SW 1271 (cell line): ENCODE data around the gene FAF1.
A peak's percentile ranks its signal among the peaks of the same experiment; 100 is the strongest.

ENCODE experiments used
- DNase-seq, 2 experiments: peaks; one replicate each; lab custom pipeline; 2025; lab: John Stamatoyannopoulos, UW

FAF1 gene

GRCh38 chr1:50978144-50978851 is 18.2 kb upstream of the FAF1 start:
- DNase-seq = peak; percentile 29 to 41

- DNase-seq = no peak
Observed at GRCh38 chr1:50977575-50978143, 17.6 kb upstream of the FAF1 start.

GRCh38 chr1:50976890-50977574 is 17.0 kb upstream of the FAF1 start:
- peak in 1 of 2 experiments; percentile 17 for DNase-seq

- no peak for DNase-seq
Observed at GRCh38 chr1:50976111-50976889, 16.2 kb upstream of the FAF1 start.

GRCh38 chr1:50975436-50975835 is 15.4 kb upstream of the FAF1 start:
- no peak for DNase-seq

GRCh38 chr1:50974618-50974935 is 14.5 kb upstream of the FAF1 start:
- DNase-seq = no peak

GRCh38 chr1:50973875-50974617 is 14.0 kb upstream of the FAF1 start:
- DNase-seq = no peak

GRCh38 chr1:50973255-50973654 is 13.2 kb upstream of the FAF1 start:
- DNase-seq = no peak

DNA sequence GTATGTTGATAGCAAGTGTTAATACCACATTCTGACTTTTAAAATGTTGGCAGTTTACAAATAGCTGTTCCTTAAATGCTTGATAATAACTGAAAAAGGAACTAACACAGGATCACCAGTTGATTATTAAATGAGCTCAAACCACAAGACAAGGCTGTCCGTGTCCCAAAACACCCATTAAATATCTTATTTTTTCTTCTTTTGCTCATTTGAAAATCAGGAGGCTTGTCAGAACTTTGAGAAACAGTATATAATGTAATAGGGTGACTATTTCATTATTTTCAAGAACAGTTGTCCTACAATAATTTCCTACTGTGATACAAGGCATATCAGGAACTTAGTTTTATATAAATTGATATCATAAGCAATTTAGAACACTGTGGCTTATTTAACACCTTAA is 12.7 kb upstream of the FAF1 start:
- DNase-seq = no peak

DNA sequence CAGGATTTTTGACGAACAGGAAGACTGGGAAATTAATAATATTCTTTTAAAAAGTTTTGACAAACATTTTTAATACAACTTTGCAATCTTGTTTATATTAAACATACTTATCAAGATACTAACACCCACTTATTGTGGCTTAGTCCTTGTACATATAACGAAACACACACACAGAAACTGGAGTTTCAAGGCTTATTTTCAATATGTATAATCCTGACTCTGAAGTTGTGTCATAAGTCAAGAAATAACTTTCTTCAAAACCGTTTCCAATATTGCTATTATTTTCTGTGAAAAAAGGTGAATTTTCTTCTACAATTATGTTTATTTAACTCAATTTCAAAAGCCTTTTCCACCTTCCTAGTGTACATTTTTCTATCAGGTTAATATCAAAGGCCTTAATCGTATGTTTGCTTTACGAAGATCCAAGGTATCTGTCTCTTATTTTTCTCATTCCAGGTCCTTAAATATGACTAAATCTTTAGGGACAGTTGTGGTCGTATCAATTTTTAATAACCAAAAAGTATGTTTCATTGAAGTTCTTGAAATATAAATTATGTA is 11.8 kb upstream of the FAF1 start:
- no peak for DNase-seq

DNA sequence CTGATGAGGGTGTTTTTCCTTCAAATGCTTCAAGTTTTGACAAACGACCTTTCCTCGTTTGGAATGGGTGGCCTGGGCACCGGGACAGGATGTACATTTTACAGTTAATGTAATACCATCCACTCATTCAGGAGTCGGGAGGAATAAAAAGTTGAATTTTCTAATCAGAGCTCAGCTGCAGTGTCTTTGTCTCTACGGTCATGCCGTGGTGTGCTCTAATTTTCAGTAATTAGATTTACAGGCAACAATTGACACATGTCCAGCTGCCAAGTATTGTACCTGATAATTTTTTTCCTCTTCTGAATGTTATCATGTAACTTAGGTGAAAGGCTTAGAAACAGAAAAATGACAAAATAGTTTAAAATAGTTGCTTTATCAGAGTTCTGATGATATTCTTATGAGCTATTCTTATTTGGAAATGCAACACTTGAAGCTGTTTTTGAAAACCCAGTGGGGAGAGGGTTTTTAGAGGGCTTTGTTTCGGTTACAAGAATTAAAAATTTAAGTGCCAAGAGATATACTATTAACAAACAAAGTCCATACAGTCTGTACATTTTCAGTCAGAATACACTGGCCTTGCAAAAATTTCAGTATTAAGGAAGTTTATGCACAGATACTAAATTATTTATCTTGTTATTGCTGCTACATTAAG is 11.0 kb upstream of the FAF1 start:
- DNase-seq = no peak

GRCh38 chr1:50970509-50970887 is 10.4 kb upstream of the FAF1 start:
- no peak for DNase-seq

- peak; percentile 36 to 77 for DNase-seq
Observed at GRCh38 chr1:50969611-50970508, 9.8 kb upstream of the FAF1 start, which contains the start of gene CDKN2C. Gene CDKN2C, plus strand, starts transcription at chr1:50970245. Its CDS starts 124 bp downstream, at chr1:50970369.

DNA sequence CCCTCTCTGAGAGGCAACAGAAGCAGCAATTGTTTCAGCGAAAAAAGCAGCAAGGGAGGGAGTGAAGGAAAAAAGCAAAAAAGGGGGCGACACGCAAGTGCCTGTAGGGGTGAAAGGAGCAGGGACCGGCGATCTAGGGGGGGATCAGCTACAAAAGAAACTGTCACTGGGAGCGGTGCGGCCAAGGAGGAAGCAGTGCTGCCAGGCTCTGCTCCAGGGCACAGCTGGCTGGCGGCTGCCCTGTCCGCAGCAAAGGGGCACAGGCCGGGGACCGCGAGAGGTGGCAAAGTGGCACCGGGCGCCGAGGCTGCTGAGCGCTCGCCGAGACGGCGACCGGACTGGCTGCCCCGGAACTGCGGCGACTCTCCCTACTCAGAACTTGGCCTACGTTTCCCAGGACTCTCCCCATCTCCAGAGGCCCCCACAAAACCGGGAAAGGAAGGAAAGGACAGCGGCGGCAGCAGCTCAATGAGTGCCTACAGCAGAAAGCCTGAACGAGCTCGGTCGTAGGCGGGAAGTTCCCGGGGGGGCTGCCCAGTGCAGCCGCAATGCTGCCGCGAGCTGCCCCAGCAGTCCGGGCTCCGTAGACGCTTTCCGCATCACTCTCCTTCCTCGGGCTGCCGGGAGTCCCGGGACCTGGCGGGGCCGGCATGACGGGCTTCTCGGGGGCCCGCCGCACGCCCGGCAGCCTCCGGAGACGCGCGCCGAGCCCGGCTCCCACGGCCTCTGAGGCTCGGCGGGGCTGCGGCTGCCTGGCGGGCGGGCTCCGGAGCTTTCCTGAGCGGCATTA is 8.9 kb upstream of the FAF1 start:
- peak in 1 of 2 experiments; percentile 70 for DNase-seq

DNA sequence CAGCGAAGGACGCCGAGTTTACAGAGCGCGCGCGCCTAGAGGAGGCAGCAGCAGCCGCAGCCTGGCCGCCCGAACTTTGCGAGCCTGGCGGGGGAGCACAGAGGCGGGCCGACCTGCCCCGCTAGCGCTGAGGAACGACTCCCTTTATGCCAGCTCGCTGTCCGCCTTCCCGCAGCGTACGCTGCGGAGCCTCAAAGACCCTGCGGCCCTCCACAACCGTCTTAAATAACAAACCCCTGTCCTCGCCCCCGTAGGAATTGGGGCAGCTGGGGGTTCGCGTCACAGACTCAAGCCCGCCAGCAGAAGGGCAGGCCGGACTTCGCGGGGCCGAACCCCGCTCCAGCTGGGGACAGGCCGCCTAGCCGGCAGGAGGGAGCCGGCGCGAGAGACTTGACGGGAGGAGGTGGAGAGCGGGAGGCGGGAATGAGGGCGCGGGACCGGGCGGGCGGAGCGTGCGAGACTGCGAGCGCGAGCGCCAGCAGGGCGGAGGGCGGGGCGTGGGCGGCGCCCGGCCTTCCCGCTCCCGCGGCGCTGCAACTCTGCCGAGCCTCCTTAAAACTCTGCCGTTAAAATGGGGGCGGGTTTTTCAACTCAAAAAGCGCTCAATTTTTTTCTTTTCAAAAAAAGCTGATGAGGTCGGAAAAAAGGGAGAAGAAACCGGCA is 8.2 kb upstream of the FAF1 start:
- peak; percentile 51 to 82 for DNase-seq

GRCh38 chr1:50967416-50968157 is 7.5 kb upstream of the FAF1 start:
- DNase-seq = no peak

GRCh38 chr1:50966991-50967390 is 6.9 kb upstream of the FAF1 start:
- DNase-seq = no peak

GRCh38 chr1:50964863-50965262 is 4.8 kb upstream of the FAF1 start:
- DNase-seq = no peak
